COR-L47 (cell line): ENCODE results near the gene LGALS1.

Experiments used
- DNase-seq: peaks from one replicate; lab custom pipeline; 2025; lab: John Stamatoyannopoulos, UW

The LGALS1 gene

GRCh38 chr22:37725551-37726240 lies 50.3 kb downstream of the LGALS1 start:
- DNase-seq, result no peak

GRCh38 chr22:37726241-37726887 lies 50.9 kb downstream of the LGALS1 start:
- DNase-seq, result no peak

- DNase-seq, result no peak
Measured at GRCh38 chr22:37728620-37729019, 53.2 kb downstream of the LGALS1 start.
